ENCODE data around the gene DYRK1A.

DNA sequence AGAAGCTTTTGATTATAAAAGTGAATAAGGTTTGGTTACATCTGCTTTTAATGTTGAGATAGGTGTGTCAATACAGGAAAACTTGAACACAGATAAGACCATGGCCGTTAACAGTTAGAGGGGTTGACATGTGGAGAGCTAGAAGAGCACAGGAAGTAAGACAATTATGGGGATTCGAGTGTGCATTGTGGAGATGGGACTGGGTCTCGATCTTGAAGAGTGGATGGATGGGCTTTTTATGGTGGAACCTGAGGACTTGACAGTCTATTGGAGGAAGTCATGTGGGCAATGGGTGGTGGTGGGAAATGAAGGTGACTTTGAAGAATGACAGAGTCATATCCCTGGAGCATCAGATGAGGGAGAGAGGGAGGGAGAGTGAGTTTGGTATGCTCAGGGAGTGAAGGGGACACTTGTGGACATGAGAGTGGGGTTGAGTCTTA lies 12.1 kb downstream of the DYRK1A start:
- no peak for TF ChIP-seq FOXJ3 (CRISPR knock-in tag; IDR thresholded peaks at IDR 0.05; ENCODE audit: borderline replicate concordance)
- no peak for TF ChIP-seq ZFP82 (CRISPR knock-in tag; IDR thresholded peaks at IDR 0.05; ENCODE audit: borderline replicate concordance)
- no peak for TF ChIP-seq TARDBP (CRISPR knock-in tag; IDR thresholded peaks at IDR 0.05)
- TF ChIP-seq ZNF354B (CRISPR knock-in tag; IDR thresholded peaks at IDR 0.05) = no peak
- no peak for TF ChIP-seq PTBP1 (IDR thresholded peaks at IDR 0.05; ENCODE audit: low read depth, low read length, poor library complexity, severe bottlenecking)
- TF ChIP-seq, protein P1, sequence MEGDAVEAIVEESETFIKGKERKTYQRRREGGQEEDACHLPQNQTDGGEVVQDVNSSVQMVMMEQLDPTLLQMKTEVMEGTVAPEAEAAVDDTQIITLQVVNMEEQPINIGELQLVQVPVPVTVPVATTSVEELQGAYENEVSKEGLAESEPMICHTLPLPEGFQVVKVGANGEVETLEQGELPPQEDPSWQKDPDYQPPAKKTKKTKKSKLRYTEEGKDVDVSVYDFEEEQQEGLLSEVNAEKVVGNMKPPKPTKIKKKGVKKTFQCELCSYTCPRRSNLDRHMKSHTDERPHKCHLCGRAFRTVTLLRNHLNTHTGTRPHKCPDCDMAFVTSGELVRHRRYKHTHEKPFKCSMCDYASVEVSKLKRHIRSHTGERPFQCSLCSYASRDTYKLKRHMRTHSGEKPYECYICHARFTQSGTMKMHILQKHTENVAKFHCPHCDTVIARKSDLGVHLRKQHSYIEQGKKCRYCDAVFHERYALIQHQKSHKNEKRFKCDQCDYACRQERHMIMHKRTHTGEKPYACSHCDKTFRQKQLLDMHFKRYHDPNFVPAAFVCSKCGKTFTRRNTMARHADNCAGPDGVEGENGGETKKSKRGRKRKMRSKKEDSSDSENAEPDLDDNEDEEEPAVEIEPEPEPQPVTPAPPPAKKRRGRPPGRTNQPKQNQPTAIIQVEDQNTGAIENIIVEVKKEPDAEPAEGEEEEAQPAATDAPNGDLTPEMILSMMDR (CRISPR knock-in tag; IDR thresholded peaks at IDR 0.05) = no peak
- TF ChIP-seq, protein P2, sequence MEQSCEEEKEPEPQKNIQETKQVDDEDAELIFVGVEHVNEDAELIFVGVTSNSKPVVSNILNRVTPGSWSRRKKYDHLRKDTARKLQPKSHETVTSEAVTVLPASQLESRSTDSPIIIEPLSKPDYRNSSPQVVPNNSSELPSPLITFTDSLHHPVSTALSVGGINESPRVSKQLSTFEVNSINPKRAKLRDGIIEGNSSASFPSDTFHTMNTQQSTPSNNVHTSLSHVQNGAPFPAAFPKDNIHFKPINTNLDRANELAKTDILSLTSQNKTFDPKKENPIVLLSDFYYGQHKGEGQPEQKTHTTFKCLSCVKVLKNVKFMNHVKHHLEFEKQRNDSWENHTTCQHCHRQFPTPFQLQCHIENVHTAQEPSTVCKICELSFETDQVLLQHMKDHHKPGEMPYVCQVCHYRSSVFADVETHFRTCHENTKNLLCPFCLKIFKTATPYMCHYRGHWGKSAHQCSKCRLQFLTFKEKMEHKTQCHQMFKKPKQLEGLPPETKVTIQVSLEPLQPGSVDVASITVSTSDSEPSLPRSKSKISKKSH (CRISPR knock-in tag; IDR thresholded peaks at IDR 0.05; ENCODE audit: borderline replicate concordance) = no peak
- TF ChIP-seq CENPBD1 (CRISPR knock-in tag; IDR thresholded peaks at IDR 0.05; ENCODE audit: borderline replicate concordance, low read depth) = no peak
- TF ChIP-seq POLR2A (IDR thresholded peaks at IDR 0.05; ENCODE audit: insufficient read depth in 1 of 2, low read depth in 2 of 2, low read length in 2 of 2) = no peak
